GM19395 (cell line): Measurements from ENCODE around the gene PCDHGB6.
"Not testable (repeated sequence)": the region's sequence is repeated elsewhere in the genome, so short reads cannot be mapped to it uniquely, and the experiment has no call there.

ENCODE experiments used
- ATAC-seq: cut with Tn5 transposase; IDR thresholded peaks from one replicate; pipeline ENCODE4 v1.9.1; 2021; ENCODE audit warnings: mild to moderate bottlenecking, moderate library complexity; ENCODE audit not compliant: unreplicated experiment

The PCDHGB6 gene

DNA sequence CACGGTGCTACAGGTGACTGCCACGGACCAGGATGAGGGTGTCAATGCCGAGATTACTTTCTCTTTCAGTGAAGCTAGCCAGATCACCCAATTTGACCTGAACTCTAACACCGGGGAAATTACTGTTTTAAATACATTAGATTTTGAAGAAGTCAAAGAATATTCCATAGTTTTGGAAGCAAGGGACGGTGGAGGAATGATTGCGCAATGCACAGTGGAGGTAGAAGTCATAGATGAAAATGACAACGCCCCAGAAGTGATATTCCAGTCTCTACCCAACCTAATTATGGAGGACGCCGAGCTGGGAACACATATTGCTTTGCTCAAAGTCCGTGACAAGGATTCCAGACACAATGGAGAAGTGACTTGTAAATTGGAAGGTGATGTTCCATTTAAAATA is 19.2 kb upstream of the PCDHGB6 start:
- no peak for ATAC-seq

DNA sequence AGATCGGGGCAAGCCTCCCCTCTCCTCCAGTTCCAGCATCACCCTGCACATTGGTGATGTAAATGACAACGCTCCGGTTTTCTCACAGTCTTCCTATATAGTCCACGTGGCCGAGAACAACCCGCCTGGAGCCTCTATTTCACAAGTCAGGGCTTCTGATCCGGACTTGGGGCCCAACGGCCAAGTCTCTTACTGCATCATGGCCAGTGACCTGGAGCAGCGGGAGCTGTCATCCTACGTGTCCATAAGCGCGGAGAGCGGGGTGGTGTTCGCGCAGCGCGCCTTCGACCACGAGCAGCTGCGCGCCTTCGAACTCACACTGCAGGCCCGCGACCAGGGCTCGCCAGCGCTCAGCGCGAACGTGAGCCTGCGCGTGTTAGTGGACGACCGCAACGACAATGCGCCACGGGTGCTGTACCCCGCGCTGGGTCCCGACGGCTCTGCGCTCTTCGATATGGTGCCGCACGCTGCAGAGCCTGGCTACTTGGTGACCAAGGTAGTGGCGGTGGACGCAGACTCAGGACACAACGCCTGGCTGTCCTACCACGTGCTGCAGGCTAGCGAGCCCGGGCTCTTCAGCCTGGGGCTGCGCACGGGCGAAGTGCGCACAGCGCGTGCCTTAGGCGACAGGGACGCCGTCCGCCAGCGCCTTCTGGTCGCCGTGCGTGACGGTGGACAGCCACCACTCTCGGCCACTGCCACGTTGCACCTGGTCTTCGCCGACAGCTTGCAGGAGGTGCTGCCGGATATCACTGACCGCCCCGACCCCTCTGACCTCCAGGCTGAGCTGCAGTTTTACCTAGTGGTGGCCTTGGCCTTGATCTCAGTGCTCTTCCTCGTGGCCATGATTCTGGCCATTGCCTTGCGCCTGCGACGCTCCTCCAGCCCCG is 18.4 kb upstream of the PCDHGB6 start:
- no peak for ATAC-seq

DNA sequence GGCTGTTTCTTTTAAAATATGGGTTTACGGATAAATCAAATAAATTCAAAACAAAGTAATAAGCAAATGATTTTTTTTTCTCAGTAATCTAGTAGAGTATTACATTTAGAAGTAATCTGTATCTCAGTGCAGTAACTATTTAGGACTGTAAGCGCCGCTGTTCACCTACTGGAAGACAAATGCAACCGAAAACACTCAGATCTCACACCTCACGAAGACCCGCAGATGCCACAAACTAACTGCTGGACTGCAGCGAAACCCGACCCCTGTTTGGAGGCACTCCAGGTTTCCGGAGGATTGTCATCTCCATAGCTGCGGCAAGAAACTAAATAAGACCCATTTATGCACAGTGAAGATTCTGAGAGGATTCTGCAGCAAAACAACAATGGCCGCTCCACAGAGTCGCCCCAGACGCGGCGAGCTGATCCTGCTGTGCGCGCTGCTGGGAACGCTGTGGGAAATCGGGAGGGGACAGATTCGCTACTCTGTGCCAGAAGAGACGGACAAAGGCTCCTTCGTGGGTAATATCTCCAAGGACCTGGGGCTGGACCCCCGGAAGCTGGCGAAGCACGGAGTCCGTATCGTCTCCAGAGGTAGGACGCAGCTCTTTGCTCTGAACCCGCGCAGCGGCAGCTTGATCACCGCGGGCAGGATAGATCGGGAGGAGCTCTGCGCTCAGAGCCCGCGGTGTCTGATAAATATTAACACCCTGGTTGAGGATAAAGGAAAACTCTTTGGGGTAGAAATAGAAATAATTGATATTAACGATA is 15.2 kb upstream of the PCDHGB6 start, which contains the start of gene PCDHGA8:
Gene PCDHGA8 (plus strand): TSS at position 205 of the 770 bp plus-strand sequence. CDS start 181 bp downstream, at position 386.
- no peak for ATAC-seq

DNA sequence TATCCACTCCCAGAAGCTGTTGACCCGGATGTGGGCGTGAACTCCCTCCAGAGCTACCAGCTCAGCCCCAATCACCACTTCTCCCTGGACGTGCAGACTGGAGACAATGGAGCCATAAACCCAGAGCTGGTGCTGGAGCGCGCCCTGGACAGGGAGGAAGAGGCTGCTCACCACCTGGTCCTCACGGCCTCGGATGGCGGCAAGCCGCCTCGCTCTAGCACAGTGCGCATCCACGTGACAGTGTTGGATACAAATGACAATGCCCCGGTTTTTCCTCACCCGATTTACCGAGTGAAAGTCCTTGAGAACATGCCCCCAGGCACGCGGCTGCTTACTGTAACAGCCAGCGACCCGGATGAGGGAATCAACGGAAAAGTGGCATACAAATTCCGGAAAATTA is 14.6 kb upstream of the PCDHGB6 start:
- ATAC-seq = no peak

DNA sequence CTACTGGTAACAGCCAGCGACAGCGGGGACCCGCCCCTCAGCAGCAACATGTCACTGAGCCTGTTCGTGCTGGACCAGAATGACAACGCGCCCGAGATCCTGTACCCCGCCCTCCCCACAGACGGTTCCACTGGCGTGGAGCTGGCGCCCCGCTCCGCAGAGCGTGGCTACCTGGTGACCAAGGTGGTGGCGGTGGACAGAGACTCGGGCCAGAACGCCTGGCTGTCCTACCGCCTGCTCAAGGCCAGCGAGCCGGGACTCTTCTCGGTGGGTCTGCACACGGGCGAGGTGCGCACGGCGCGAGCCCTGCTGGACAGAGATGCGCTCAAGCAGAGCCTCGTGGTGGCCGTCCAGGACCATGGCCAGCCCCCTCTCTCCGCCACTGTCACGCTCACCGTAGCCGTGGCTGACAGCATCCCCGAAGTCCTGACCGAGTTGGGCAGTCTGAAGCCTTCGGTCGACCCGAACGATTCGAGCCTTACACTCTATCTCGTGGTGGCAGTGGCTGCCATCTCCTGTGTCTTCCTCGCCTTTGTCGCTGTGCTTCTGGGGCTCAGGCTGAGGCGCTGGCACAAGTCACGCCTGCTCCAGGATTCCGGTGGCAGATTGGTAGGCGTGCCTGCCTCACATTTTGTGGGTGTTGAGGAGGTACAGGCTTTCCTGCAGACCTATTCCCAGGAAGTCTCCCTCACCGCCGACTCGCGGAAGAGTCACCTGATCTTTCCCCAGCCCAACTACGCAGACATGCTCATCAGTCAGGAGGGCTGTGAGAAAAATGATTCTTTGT is 13.2 kb upstream of the PCDHGB6 start:
- ATAC-seq = not testable (repeated sequence)

DNA sequence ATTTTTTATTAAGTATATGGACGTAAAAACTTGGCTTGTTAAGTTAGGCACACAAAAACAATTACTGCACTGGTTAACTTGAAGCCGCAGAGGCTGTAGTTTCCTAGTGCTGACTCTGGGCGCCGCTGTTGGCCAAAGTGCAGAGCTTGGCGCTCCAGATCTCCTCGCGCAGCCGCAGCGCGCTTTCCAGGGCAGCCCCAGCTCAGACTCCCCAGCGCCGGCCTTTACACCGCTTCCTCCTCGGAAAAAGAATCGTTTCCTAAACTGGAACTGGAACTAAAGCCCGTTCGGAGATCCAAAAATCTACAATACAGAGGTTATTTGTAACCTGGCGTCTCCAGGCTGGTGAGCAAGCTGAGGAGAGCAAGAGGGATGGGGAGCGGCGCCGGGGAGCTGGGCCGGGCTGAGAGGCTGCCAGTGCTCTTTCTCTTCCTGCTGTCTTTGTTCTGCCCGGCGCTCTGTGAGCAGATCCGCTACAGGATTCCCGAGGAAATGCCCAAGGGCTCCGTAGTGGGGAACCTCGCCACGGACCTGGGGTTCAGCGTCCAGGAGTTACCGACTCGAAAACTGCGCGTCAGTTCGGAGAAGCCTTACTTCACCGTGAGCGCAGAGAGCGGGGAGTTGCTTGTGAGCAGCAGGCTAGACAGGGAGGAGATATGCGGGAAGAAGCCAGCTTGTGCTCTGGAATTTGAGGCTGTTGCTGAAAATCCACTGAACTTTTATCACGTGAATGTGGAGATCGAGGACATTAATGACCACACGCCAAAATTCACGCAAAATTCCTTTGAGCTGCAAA is 9.9 kb upstream of the PCDHGB6 start, which contains the start of gene PCDHGB5:
Gene PCDHGB5 (plus strand): TSS at position 192 of the 796 bp plus-strand sequence. CDS start 181 bp downstream, at position 373.
- peak; percentile 99 for ATAC-seq

DNA sequence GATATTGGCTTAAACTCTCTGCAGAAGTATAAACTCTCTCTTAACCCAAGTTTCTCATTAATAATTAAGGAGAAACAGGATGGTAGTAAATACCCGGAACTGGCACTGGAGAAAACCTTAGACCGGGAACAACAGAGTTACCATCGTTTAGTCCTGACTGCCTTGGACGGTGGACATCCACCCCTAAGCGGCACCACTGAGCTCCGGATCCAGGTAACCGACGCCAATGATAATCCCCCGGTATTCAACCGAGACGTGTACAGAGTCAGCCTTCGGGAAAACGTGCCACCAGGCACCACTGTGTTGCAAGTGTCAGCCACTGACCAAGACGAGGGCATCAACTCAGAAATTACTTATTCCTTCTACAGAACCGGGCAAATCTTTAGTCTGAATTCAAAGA is 9.2 kb upstream of the PCDHGB6 start:
- no peak for ATAC-seq

DNA sequence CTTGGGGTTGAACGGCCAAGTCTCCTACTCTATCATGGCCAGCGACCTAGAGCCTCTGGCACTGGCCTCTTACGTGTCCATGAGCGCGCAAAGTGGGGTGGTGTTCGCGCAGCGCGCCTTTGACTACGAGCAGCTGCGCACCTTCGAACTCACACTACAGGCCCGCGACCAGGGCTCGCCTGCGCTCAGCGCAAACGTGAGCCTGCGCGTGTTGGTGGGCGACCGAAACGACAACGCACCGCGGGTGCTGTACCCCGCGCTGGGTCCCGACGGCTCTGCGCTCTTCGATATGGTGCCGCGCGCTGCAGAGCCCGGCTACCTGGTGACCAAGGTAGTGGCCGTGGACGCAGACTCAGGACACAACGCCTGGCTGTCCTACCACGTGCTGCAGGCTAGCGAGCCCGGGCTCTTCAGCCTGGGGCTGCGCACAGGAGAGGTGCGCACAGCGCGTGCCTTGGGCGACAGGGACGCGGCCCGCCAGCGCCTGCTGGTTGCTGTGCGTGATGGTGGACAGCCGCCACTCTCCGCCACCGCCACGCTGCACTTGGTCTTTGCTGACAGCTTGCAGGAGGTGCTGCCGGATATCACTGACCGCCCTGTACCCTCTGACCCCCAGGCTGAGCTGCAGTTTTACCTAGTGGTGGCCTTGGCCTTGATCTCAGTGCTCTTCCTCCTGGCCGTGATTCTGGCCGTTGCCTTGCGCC is 8.1 kb upstream of the PCDHGB6 start:
- no peak for ATAC-seq

DNA sequence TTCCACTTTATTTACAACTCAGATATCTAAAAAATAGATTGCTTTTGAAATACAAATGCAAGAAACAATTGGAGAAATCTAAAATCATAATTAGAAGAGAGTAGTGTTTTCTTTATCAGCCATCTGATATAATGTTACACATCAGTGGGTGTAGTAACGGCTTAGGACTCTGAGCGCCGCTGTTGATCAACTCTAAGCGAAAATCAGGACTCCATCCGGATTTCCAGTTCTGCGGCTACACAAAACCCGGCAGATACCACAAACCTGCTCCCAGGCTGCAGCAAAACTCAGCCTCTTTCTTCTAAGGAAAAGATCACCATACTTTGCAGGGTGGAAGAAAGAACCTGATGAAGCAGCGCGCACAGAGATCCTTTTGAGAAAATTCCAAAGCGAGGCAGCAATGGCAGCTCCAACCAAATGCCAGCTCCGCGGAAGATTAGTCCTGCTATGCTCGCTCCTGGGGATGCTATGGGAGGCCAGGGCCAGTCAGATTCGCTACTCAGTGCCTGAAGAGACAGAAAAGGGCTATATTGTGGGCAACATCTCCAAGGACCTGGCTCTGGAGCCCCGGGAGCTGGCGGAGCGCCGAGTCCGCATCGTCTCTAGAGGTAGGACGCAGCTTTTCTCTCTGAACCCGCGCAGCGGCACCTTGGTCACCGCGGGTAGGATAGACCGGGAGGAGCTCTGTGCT is 5.1 kb upstream of the PCDHGB6 start, which contains the start of gene PCDHGA9:
Gene PCDHGA9 (plus strand): TSS at position 226 of the 691 bp plus-strand sequence. CDS start 175 bp downstream, at position 401.
- no peak for ATAC-seq

DNA sequence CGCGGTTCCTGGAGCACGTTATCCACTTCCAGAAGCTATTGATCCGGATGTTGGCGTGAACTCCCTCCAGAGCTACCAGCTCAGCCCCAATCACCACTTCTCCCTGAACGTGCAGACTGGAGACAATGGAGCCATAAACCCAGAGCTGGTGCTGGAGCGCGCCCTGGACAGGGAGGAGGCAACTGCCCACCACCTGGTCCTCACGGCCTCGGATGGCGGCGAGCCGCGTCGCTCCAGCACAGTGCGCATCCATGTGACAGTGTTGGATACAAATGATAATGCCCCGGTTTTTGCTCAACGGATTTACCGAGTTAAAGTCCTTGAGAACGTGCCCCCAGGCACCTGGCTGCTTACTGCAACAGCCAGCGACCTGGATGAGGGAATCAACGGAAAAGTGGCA is 4.4 kb upstream of the PCDHGB6 start:
- no peak for ATAC-seq

DNA sequence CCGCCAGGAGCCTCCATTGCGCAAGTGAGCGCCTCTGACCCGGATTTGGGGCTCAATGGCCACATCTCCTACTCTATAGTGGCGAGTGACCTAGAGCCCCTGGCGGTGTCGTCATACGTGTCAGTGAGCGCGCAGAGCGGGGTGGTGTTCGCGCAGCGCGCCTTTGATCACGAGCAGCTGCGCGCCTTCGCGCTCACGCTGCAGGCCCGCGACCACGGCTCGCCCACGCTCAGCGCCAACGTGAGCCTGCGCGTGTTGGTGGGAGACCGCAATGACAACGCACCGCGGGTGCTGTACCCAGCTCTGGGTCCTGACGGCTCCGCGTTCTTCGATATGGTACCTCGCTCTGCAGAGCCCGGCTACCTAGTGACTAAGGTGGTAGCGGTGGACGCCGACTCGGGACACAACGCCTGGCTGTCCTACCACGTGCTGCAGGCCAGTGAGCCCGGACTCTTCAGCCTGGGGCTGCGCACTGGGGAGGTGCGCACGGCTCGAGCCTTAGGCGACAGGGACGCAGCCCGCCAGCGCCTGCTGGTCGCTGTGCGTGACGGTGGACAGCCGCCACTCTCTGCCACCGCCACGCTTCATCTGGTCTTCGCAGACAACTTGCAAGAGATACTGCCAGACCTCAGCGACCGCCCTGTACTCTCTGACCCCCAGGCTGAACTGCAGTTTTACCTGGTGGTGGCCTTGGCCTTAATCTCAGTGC is 1.9 kb downstream of the PCDHGB6 start:
- no peak for ATAC-seq

DNA sequence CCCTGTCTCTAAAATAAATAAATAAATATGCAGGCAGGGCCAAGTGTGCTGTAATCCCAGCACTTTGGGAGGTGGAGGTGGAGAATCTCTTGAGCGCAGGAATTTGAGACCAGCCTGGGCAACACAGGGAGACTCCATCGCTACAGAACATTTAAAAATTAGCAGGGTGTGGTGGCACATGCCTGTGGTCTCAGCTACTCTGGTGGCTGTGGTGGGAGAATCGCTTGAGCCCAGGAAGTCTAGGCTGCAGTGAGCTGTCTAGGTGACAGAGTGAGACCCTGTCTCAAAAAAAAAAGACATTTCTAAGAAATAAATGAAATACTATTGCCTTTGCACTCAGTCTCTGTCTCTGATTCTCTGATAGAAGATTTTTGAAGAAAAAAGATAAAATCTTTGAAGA is 3.8 kb downstream of the PCDHGB6 start:
- ATAC-seq = no peak

DNA sequence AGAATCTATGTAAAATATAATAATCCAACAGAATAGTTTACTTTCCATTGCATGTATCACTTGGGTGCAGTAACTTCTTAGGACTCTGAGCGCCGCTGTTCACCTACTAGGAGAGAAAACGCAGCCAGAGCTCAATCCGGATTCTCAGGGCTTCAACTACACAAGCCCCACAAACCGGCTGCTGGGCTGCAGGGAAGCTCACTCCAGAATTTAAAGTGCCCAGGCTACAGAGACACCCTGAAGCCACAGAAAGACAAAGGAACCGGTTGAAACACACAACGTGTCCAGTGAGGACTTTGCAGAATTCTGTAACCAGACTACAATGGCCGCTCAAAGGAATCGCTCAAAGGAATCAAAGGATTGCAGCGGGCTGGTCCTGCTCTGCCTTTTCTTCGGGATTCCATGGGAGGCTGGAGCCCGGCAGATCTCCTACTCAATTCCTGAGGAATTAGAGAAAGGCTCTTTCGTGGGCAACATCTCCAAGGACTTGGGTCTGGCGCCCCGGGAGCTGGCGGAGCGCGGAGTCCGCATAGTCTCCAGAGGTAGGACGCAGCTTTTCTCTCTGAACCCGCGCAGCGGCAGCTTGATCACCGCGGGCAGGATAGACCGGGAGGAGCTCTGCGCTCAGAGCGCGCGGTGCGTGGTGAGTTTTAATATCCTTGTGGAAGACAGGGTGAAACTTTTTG is 5.2 kb downstream of the PCDHGB6 start, which contains the start of gene PCDHGA10:
Gene PCDHGA10 (plus strand): TSS at position 134 of the 686 bp plus-strand sequence. CDS start 189 bp downstream, at position 323.
- ATAC-seq = peak; percentile 81

DNA sequence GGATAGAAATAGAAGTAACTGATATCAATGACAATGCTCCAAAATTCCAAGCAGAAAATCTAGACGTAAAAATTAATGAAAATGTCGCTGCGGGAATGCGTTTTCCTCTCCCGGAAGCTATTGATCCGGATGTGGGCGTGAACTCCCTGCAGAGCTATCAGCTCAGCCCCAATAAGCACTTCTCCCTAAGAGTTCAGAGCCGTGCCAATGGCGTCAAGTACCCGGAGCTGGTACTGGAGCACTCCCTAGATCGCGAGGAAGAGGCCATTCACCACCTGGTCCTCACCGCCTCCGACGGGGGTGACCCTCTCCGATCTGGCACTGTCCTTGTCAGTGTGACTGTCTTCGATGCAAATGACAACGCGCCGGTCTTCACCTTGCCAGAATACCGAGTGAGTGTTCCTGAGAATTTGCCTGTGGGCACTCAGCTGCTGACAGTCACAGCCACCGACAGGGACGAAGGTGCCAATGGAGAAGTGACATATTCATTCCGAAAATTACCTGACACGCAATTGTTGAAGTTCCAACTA is 5.8 kb downstream of the PCDHGB6 start:
- no peak for ATAC-seq

DNA sequence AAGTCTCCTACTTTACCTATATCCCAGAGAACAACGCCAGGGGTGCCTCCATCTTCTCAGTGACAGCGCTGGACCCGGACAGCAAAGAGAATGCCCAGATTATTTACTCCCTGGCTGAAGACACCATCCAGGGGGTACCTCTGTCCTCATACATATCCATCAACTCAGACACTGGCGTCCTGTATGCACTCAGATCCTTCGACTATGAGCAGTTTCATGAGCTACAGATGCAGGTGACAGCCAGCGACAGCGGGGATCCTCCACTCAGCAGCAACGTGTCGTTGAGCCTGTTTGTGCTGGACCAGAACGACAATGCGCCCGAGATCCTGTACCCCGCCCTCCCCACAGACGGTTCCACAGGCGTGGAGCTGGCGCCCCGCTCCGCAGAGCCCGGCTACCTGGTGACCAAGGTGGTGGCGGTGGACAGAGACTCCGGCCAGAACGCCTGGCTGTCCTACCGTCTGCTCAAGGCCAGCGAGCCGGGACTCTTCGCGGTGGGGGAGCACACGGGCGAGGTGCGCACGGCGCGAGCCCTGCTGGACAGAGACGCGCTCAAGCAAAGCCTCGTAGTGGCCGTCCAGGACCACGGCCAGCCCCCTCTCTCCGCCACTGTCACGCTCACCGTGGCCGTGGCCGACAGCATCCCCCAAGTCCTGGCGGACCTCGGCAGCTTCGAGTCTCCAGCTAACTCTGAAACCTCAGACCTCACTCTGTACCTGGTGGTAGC is 6.9 kb downstream of the PCDHGB6 start:
- ATAC-seq = not testable (repeated sequence)

DNA sequence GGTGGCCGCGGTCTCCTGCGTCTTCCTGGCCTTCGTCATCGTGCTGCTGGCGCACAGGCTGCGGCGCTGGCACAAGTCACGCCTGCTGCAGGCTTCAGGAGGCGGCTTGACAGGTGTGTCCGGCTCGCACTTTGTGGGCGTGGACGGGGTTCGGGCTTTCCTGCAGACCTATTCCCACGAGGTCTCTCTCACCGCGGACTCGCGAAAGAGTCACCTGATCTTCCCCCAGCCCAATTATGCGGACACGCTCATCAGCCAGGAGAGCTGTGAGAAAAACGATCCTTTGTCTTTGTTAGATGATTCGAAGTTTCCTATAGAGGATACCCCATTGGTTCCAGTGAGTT is 7.4 kb downstream of the PCDHGB6 start:
- ATAC-seq = not testable (repeated sequence)
